GM19193 (cell line): ENCODE measurements around the gene ATP13A1.

Experiments used
- POLR2A ChIP-seq: IDR thresholded peaks from 4 replicates; pipeline ENCODE4 v1.6.1; 2011; ENCODE audit not compliant: insufficient read depth, insufficient read length; ENCODE audit errors: extremely low read depth

Gene ATP13A1

GRCh38 chr19:19663256-19664120 is at the start of gene ATP13A1:
Gene ATP13A1 (minus strand): TSS chr19:19663676. CDS start chr19:19663666, 10 bp downstream.
- peak; percentile 86 for TF ChIP-seq POLR2A

GRCh38 chr19:19711934-19712828 is 48.7 kb upstream of the ATP13A1 start:
- TF ChIP-seq POLR2A = no peak

GRCh38 chr19:19711306-19711933 is 47.9 kb upstream of the ATP13A1 start:
- TF ChIP-seq POLR2A = no peak

GRCh38 chr19:19710506-19710905 is 47.0 kb upstream of the ATP13A1 start:
- no peak for TF ChIP-seq POLR2A

- no peak for TF ChIP-seq POLR2A
Observed at GRCh38 chr19:19704836-19705235, 41.4 kb upstream of the ATP13A1 start.

- TF ChIP-seq POLR2A = no peak
Observed at GRCh38 chr19:19697589-19697988, 34.1 kb upstream of the ATP13A1 start.

- TF ChIP-seq POLR2A = no peak
Observed at GRCh38 chr19:19696386-19696785, 32.9 kb upstream of the ATP13A1 start.

GRCh38 chr19:19691683-19692082 is 28.2 kb upstream of the ATP13A1 start:
- no peak for TF ChIP-seq POLR2A

- no peak for TF ChIP-seq POLR2A
Observed at GRCh38 chr19:19687090-19687489, 23.6 kb upstream of the ATP13A1 start.

GRCh38 chr19:19686580-19686979 is 23.1 kb upstream of the ATP13A1 start:
- no peak for TF ChIP-seq POLR2A

GRCh38 chr19:19679176-19680073 is 15.9 kb upstream of the ATP13A1 start:
- TF ChIP-seq POLR2A = no peak

- no peak for TF ChIP-seq POLR2A
Observed at GRCh38 chr19:19677579-19677978, 14.1 kb upstream of the ATP13A1 start.

GRCh38 chr19:19674315-19674714 is 10.8 kb upstream of the ATP13A1 start:
- no peak for TF ChIP-seq POLR2A

- TF ChIP-seq POLR2A = no peak
Observed at GRCh38 chr19:19672816-19673215, 9.3 kb upstream of the ATP13A1 start.
